Measurements from ENCODE around the gene GALNT10. TPM values are rescaled to one million over a fixed set of nuclear protein-coding genes. Genes with fewer than 3 reads are reported as not detected.

Gene GALNT10
- total RNA-seq, 1 experiment from 2014 or later = 22.9 TPM

- no peaks in the 10 kb centered on the region for H3K9me3 Mint-ChIP-seq
- no peak overlapping the region for H3K27ac Mint-ChIP-seq
- H3K36me3 Mint-ChIP-seq = peaks cover 31% of the 10 kb centered on the region
- no peaks in the 10 kb centered on the region for H3K27me3 Mint-ChIP-seq (ENCODE audit: low read depth)
- ATAC-seq (no peak), DNase-seq (ENCODE audit: low spot score) (no peak)
- POLR2A ChIA-PET = no interaction called here
- TF ChIP-seq GRHL2 (CRISPR knock-in tag; IDR thresholded peaks at IDR 0.05; ENCODE audit: insufficient replicate concordance, severe bottlenecking) (no peak), ZNF532 (CRISPR knock-in tag; IDR thresholded peaks at IDR 0.05; ENCODE audit: borderline replicate concordance) (no peak)
- H3K4me1 Mint-ChIP-seq = peaks cover 2% of the 10 kb centered on the region; the same call in 1 of the 2 replicates
- H3K4me3 Mint-ChIP-seq = no peak overlapping the region
- CTCF ChIA-PET = interaction anchor here (1.3 kb wide), 1 partner anchor 10 kb away, joined by 4 read pairs; no protein-coding TSS in a partner anchor
Measured at GRCh38 chr5:154456540-154456939, 266.0 kb downstream of the GALNT10 start.

GRCh38 chr5:154459015-154459414 lies 268.5 kb downstream of the GALNT10 start:
- H3K27me3 Mint-ChIP-seq (ENCODE audit: low read depth) = no peaks in the 10 kb centered on the region
- DNase-seq (ENCODE audit: low spot score) (no peak), ATAC-seq (no peak)
- peaks cover 7% of the 10 kb centered on the region for H3K4me1 Mint-ChIP-seq
- H3K27ac Mint-ChIP-seq = no peak overlapping the region
- H3K4me3 Mint-ChIP-seq = no peak overlapping the region
- ChIA-PET POLR2A (no interaction called here), CTCF (interaction anchor here (0.8 to 0.9 kb wide), 2 partner anchors 9 to 12 kb away, joined by 3 read pairs; no protein-coding TSS in a partner anchor)
- peaks cover 20% of the 10 kb centered on the region; the same call in 1 of the 2 replicates for H3K36me3 Mint-ChIP-seq
- H3K9me3 Mint-ChIP-seq = no peaks in the 10 kb centered on the region
- TF ChIP-seq NR1H2 (CRISPR knock-in tag; IDR thresholded peaks at IDR 0.05) (no peak), ZNF512 (CRISPR knock-in tag; IDR thresholded peaks at IDR 0.05; ENCODE audit: borderline replicate concordance) (no peak), NR3C1 (CRISPR knock-in tag; conservative IDR thresholded peaks at IDR 0.05; ENCODE audit: low read depth) (no peak), EMX1 (CRISPR knock-in tag; IDR thresholded peaks at IDR 0.05) (no peak), ZMAT4 (CRISPR knock-in tag; IDR thresholded peaks at IDR 0.05) (no peak), ZNF425 (CRISPR knock-in tag; conservative IDR thresholded peaks at IDR 0.05) (no peak), PRDM15 (CRISPR knock-in tag; IDR thresholded peaks at IDR 0.05) (no peak), JAZF1 (CRISPR knock-in tag; IDR thresholded peaks at IDR 0.05) (no peak), SMAD3 (CRISPR knock-in tag; IDR thresholded peaks at IDR 0.05; ENCODE audit: borderline replicate concordance) (no peak), MYBL2 (CRISPR knock-in tag; IDR thresholded peaks at IDR 0.05) (no peak), ZNF532 (CRISPR knock-in tag; IDR thresholded peaks at IDR 0.05; ENCODE audit: borderline replicate concordance) (no peak), NFE2L1 (CRISPR knock-in tag; IDR thresholded peaks at IDR 0.05) (no peak), ERG (CRISPR knock-in tag; IDR thresholded peaks at IDR 0.05) (no peak)

Data from WTC11 (cell line).